DND-41 (cell line): Measurements from ENCODE around the gene AKAP9.
"Not testable (repeated sequence)": the region's sequence is repeated elsewhere in the genome, so short reads cannot be mapped to it uniquely, and the experiment has no call there.

Source experiments
- ATAC-seq: fragments of 200-7000 bp; cut with Tn5 transposase; 3 replicates; pipeline ENCODE4 v1.9.1; 2021; ENCODE audit warnings: low read depth; ENCODE audit not compliant: insufficient read depth
- DNase-seq: peaks from one replicate; pipeline ENCODE4 v3.0.0-alpha.2; 2020
- H2AFZ ChIP-seq: 2 replicates; pipeline ENCODE4 v1.6.0; 2012; ENCODE audit warnings: low read depth, low read length
- H3K27ac ChIP-seq: 2 replicates; pipeline ENCODE4 v1.5.1; 2012; ENCODE audit warnings: low read length, inconsistent platforms
- H3K27me3 ChIP-seq: fragments of 200-600 bp; sonication (generic); 2 replicates; pipeline ENCODE4 v1.6.0; 2012; ENCODE audit warnings: low read length, mild to moderate bottlenecking, inconsistent platforms; ENCODE audit not compliant: insufficient read depth, poor library complexity
- H3K36me3 ChIP-seq: 2 replicates; pipeline ENCODE4 v1.5.1; 2012; ENCODE audit warnings: low read length, inconsistent platforms; ENCODE audit not compliant: insufficient read depth
- H3K4me1 ChIP-seq: 2 replicates; pipeline ENCODE4 v1.5.1; 2012; ENCODE audit warnings: mild to moderate bottlenecking, low read length; ENCODE audit not compliant: insufficient read depth
- H3K4me2 ChIP-seq: 2 replicates; pipeline ENCODE4 v1.6.0; 2012; ENCODE audit warnings: mild to moderate bottlenecking, moderate library complexity, low read length, inconsistent platforms; ENCODE audit not compliant: insufficient read depth
- H3K4me3 ChIP-seq, 2 experiments: fragments of 200-600 bp in 1 of 2; shearing (Covaris generic) in 1 of 2; 2 replicates each; pipeline ENCODE4 v1.5.1; 2012 to 2016; ENCODE audit warnings: inconsistent platforms in 2 of 2, low read length in 2 of 2, mild to moderate bottlenecking in 2 of 2, low read depth in 1 of 2, moderate library complexity in 1 of 2
- H3K79me2 ChIP-seq: 2 replicates; pipeline ENCODE4 v1.6.0; 2012; ENCODE audit warnings: low read length, inconsistent platforms; ENCODE audit not compliant: insufficient read depth
- H3K9ac ChIP-seq: 2 replicates; pipeline ENCODE4 v1.6.0; 2012; ENCODE audit warnings: low read depth, mild to moderate bottlenecking, inconsistent platforms, low read length, moderate library complexity
- H3K9me3 ChIP-seq: 2 replicates; pipeline ENCODE4 v1.5.1; 2012; ENCODE audit warnings: low read length, moderate library complexity, mild to moderate bottlenecking, inconsistent platforms; ENCODE audit not compliant: insufficient read depth, severe bottlenecking
- H4K20me1 ChIP-seq: 2 replicates; pipeline ENCODE4 v1.6.0; 2012; ENCODE audit warnings: low read length; ENCODE audit not compliant: insufficient read depth
- CTCF ChIP-seq: IDR thresholded peaks from 2 replicates; pipeline ENCODE4 v1.5.1; 2012; ENCODE audit warnings: borderline replicate concordance, low read length, moderate library complexity, mild to moderate bottlenecking; ENCODE audit not compliant: poor library complexity, severe bottlenecking; ENCODE audit errors: extremely low read depth
- EZH2 ChIP-seq: IDR thresholded peaks from 3 replicates; pipeline ENCODE4 v1.6.1; 2012; ENCODE audit warnings: borderline replicate concordance, low read depth, mild to moderate bottlenecking, moderate library complexity, low read length, inconsistent platforms; ENCODE audit not compliant: severe bottlenecking

AKAP9 gene

DNA sequence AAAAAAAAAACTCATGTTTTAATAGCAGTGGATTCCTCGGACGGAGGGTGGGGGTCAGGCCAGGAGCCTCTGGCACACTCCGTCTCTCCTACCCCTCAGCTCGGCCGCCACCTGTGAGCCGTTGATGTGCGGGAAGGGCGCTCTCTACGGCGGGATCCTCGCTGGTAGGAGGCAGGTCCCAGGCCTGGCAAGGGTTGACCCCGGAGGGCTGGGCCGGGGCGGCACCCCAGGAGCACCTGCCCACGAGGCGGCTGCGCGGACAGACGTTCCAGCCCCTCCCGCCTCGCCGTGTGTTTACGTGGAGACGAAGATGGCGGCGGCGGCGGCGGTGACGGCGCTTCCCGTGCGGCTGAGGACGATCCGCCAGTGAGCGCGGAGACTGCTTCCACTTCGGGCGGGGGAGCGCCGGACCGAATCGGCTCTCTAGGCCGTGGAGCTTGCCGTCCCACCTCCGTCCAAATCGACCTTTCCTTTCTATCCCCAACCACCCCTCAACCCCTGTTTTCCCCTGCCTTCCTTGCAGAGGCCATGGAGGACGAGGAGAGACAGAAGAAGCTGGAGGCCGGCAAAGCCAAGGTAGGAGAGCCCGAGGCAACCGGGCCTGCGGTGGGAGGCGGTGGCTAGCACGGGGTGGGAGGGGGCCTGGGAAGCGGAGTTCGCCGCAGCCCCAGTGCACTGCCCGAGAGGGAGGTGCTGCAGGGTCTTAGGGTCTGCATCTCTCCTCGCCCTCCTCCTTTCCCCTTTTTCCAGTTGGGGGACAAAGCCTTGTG is at the start of gene AKAP9:
Gene AKAP9 (plus strand): TSS at position 291 of the 770 bp plus-strand sequence. CDS start 238 bp downstream, at position 529.
- Histone ChIP-seq H3K4me3 (peak within 1 kb of the TSS; percentile 65 to 86), H3K9me3 (no peaks in the 10 kb centered on the region), H3K9ac (peak within 1 kb of the TSS; percentile 73), H3K27ac (peak within 1 kb of the TSS; percentile 79), H3K4me1 (peaks cover 30% of the 10 kb centered on the region), H3K4me2 (peak within 1 kb of the TSS; percentile 67), H3K79me2 (peaks cover 43% of the 10 kb centered on the region), H3K36me3 (no peaks in the 10 kb centered on the region), H2AFZ (peak within 1 kb of the TSS; percentile 76), H3K27me3 (no peaks in the 10 kb centered on the region), H4K20me1 (no peaks in the 10 kb centered on the region)
- DNase-seq = peak; percentile 83
- peak; percentile 87 for ATAC-seq
- TF ChIP-seq CTCF = no peak
- TF ChIP-seq EZH2 = no peak

GRCh38 chr7:91892099-91892705 is 48.5 kb upstream of the AKAP9 start:
- Histone ChIP-seq H3K36me3 (no peaks in the 10 kb centered on the region), H3K79me2 (no peaks in the 10 kb centered on the region), H3K9me3 (peaks cover 4% of the 10 kb centered on the region), H3K4me1 (no peaks in the 10 kb centered on the region), H3K27ac (no peak overlapping the region), H3K9ac (no peak overlapping the region), H3K27me3 (no peaks in the 10 kb centered on the region), H4K20me1 (no peaks in the 10 kb centered on the region), H3K4me3 (no peak overlapping the region), H3K4me2 (no peak overlapping the region), H2AFZ (no peak overlapping the region)
- no peak for TF ChIP-seq CTCF
- TF ChIP-seq EZH2 = no peak
- DNase-seq (no peak), ATAC-seq (no peak)

DNA sequence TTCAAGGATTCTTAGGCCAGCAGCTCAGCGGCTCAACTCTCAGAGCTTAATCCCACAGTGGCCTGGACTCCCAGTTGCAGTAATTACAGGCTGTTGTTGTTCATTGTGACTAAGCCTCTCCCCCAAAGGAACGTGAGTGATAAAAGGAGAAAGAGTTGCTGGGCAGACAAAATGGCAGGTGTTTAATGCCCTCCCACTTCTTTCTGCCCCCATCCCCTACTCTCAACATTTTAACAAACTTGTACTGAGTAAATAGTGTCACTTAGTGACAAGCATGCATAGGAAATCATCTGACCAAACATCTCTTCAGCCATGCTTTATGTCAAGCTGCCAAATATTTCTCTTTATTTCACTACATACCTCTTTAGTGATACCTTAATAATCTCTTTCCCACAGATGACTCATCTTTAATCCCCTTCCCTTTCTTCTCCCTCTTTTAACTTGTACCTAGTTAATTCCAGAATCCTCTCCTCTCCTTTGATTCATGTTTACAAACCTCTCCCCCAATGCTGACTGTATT is 47.8 kb upstream of the AKAP9 start:
- no peaks in the 10 kb centered on the region for H3K79me2 ChIP-seq
- H3K36me3 ChIP-seq = no peaks in the 10 kb centered on the region
- no peak overlapping the region for H2AFZ ChIP-seq
- peaks cover 4% of the 10 kb centered on the region for H3K9me3 ChIP-seq
- H4K20me1 ChIP-seq = no peaks in the 10 kb centered on the region
- H3K9ac ChIP-seq = no peak overlapping the region
- no peaks in the 10 kb centered on the region for H3K4me1 ChIP-seq
- H3K27ac ChIP-seq = no peak overlapping the region
- no peaks in the 10 kb centered on the region for H3K27me3 ChIP-seq
- H3K4me2 ChIP-seq = no peak overlapping the region
- ATAC-seq (no peak), DNase-seq (no peak)
- H3K4me3 ChIP-seq = no peak overlapping the region
- TF ChIP-seq EZH2 (no peak), CTCF (no peak)

- not testable (repeated sequence) for H3K4me1 ChIP-seq, H2AFZ ChIP-seq, H3K4me2 ChIP-seq, ATAC-seq, H3K79me2 ChIP-seq, H3K4me3 ChIP-seq, H3K9me3 ChIP-seq, DNase-seq, H3K36me3 ChIP-seq, H3K9ac ChIP-seq, H3K27ac ChIP-seq, H3K27me3 ChIP-seq, H4K20me1 ChIP-seq
Measured at GRCh38 chr7:91893699-91894098, 47.0 kb upstream of the AKAP9 start.
